ENCODE results near the gene GAD1.

Gene GAD1

DNA sequence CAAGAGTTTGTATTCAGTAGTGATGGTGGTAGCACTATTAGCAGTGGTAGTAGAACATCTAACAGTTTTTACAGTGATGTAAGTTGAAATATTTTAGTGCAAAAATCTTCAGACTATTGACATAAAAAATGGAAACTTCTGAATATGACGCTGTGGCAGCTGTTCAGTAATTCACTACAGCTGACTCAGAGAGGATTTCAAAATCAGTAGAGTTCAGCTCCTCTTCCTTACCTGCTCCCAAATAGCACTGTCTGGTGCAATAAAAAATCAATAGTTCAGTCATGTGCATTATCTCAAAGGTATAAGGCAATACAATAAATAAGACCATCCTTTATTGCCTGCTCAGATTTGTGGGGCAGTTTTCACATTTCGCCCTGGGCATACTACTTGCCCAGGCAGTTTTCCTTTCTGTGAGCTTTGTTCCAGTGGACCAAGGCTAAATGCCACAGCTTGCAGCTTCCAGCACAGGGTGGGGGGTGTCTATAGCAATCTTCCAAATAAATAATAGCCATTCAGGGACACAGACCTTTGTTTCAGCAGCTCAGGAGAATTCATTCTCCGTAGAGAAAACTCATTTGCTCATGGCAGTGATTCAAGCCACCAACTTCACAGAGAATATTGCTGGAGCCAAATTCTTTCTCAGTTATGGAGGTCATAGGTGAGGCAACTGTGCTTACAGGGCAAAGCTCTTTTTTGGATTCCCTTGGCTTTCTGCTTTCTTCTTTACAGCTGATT, 78.5 kb downstream of the GAD1 start:
- DNase-seq (ENCODE audit: low read depth in 2 of 2): no peak

DNA sequence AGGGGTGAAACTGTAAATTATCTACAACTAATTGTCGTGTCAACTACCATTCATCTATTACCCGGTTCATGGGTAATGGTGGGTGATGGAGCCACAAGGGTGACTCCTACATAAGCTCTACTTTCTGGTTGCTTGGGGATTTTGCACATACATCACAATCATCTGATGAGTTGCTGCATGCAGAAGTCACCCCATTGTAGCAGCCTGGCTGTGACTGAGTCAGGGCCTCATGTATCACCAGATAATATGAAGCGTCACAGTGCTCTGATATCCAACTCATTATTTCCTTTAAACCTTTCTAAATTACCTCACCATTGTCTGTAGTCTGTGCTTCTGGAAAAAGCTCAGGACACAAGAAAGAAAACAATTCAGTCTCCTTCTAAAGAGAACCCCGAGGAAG, 79.9 kb downstream of the GAD1 start:
- DNase-seq (ENCODE audit: low read depth in 2 of 2): no peak

DNA sequence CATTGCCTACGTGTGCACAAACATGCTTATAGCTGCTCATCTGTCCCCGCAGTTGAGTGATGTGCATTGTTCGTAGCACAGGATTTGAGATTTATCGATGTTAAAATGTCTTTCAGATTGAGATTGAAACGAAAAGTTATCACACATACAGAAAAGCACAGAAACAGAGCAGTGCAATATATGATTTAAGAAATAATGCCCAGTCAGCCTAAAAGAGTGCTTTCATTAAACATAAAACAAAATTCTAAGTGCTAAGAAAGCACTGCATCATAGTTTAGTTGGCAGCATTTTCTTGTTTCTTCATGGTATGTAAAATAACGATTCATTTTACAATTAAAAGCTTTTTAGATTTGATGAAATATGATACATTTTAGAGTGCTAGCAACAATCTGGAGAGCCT, 80.4 kb downstream of the GAD1 start:
- DNase-seq (ENCODE audit: low read depth in 2 of 2): no peak

DNA sequence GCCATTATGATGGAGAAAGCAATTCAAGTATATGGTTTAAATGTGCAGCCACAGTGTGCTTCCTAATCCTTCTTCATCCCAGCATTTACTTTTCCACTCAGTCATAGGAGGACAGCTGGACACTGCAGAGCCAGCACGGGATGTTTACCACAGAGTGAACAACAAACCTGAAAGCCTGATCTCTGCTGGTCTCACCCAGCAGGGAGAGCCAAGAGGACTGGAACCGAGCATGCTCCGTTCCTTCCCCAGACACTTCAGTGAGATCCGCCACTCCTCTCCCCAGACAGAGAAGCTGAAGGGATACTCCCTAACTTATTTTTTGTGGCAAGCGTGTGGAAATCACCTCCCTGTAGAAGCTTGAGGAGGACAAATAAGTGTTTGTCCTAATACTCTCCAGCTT, 89.2 kb downstream of the GAD1 start:
- no peak for DNase-seq (ENCODE audit: low read depth in 2 of 2)
